Liver (tissue), 9 donors: ENCODE measurements around the gene SCN8A. TPM values are rescaled to one million over a fixed set of nuclear protein-coding genes. Genes with fewer than 3 reads are reported as not detected.

Experiments used
- DNase-seq: peaks from one replicate; pipeline ENCODE4 v3.0.0-alpha.2; 2017; ENCODE audit warnings: low spot score
- H3K27ac ChIP-seq, 2 donors: one replicate each; pipeline ENCODE4 v1.7.0; 2013; ENCODE audit warnings: inconsistent platforms in 2 of 2, low read length in 2 of 2, control low read depth in 1 of 2, low read depth in 1 of 2, mild to moderate bottlenecking in 1 of 2
- H3K27me3 ChIP-seq, 4 donors: one replicate each; pipeline versions ENCODE4 v1.6.1 to v1.7.0; 2013; ENCODE audit warnings: low read length in 3 of 4, inconsistent platforms in 1 of 4, mild to moderate bottlenecking in 1 of 4, moderate library complexity in 1 of 4; ENCODE audit not compliant: control insufficient read depth in 4 of 4, insufficient read depth in 4 of 4
- H3K36me3 ChIP-seq, 4 donors: one replicate each; pipeline versions ENCODE4 v1.6.1 to v1.7.0; 2013; ENCODE audit warnings: low read length in 3 of 4, mild to moderate bottlenecking in 3 of 4, low read depth in 1 of 4, moderate library complexity in 1 of 4; ENCODE audit not compliant: control insufficient read depth in 4 of 4, insufficient read depth in 3 of 4
- H3K4me1 ChIP-seq, 4 donors: one replicate each; pipeline versions ENCODE4 v1.6.1 to v1.7.0; 2013; ENCODE audit warnings: low read length in 3 of 4, mild to moderate bottlenecking in 3 of 4, moderate library complexity in 1 of 4; ENCODE audit not compliant: control insufficient read depth in 4 of 4, insufficient read depth in 4 of 4
- H3K4me3 ChIP-seq, 3 donors: one replicate each; pipeline versions ENCODE4 v1.6.1 to v1.7.0; 2013; ENCODE audit warnings: low read length in 3 of 3, control low read depth in 1 of 3, low read depth in 1 of 3, mild to moderate bottlenecking in 1 of 3
- H3K9ac ChIP-seq, 2 donors: one replicate each; pipeline ENCODE4 v1.7.0; 2013; ENCODE audit warnings: low read length in 2 of 2, mild to moderate bottlenecking in 2 of 2, moderate library complexity in 2 of 2, control low read depth in 1 of 2, low read depth in 1 of 2
- H3K9me3 ChIP-seq, 4 donors: one replicate each; pipeline versions ENCODE4 v1.6.1 to v1.7.0; 2013; ENCODE audit warnings: low read length in 3 of 4; ENCODE audit not compliant: control insufficient read depth in 4 of 4
- CTCF ChIP-seq: fragments of 150-350 bp; IDR thresholded peaks from 2 replicates; pipeline ENCODE4 v1.5.1; 2017; ENCODE audit warnings: improper control_type of control experiment, low read depth, low read length; ENCODE audit not compliant: missing input control
- EGR1 ChIP-seq, 2 donors: IDR thresholded peaks; 2 replicates each; pipeline ENCODE4 v1.6.1; 2016 to 2018; ENCODE audit warnings: antibody characterized with exemption in 2 of 2, low read depth in 2 of 2
- FOXA1 ChIP-seq: IDR thresholded peaks from 2 replicates; pipeline ENCODE4 v1.6.1; 2016; ENCODE audit warnings: antibody characterized with exemption
- FOXA2 ChIP-seq: IDR thresholded peaks from 2 replicates; pipeline ENCODE4 v1.6.1; 2016; ENCODE audit warnings: antibody characterized with exemption
- GABPA ChIP-seq, 2 donors: IDR thresholded peaks in 1 of 2; conservative IDR thresholded peaks in 1 of 2; 2 replicates each; pipeline ENCODE4 v1.6.1; 2016; ENCODE audit warnings: antibody characterized with exemption in 2 of 2, mild to moderate bottlenecking in 1 of 2, moderate library complexity in 1 of 2
- HNF4A ChIP-seq, 2 donors: conservative IDR thresholded peaks; 2 replicates each; pipeline ENCODE4 v1.6.1; 2016; ENCODE audit warnings: antibody characterized with exemption in 2 of 2, mild to moderate bottlenecking in 2 of 2
- HNF4G ChIP-seq: IDR thresholded peaks from 2 replicates; pipeline ENCODE4 v1.6.1; 2016; ENCODE audit warnings: antibody characterized with exemption
- JUND ChIP-seq, 2 donors: IDR thresholded peaks; 2 replicates each; pipeline ENCODE4 v1.6.1; 2016; ENCODE audit warnings: antibody characterized with exemption in 2 of 2
- NR2F2 ChIP-seq: IDR thresholded peaks from 2 replicates; pipeline ENCODE4 v1.6.1; 2016; ENCODE audit warnings: antibody characterized with exemption
- RAD21 ChIP-seq, 2 donors: IDR thresholded peaks; 2 replicates each; pipeline ENCODE4 v1.6.1; 2016; ENCODE audit warnings: antibody characterized with exemption in 2 of 2, mild to moderate bottlenecking in 2 of 2
- RXRA ChIP-seq, 2 donors: IDR thresholded peaks; 2 replicates each; pipeline ENCODE4 v1.6.1; 2017 to 2018; ENCODE audit warnings: antibody characterized with exemption in 2 of 2, mild to moderate bottlenecking in 1 of 2
- SP1 ChIP-seq: IDR thresholded peaks from 2 replicates; pipeline ENCODE4 v1.6.1; 2018; ENCODE audit warnings: antibody characterized with exemption, mild to moderate bottlenecking
- TAF1 ChIP-seq: conservative IDR thresholded peaks from 2 replicates; pipeline ENCODE4 v1.6.1; 2016; ENCODE audit warnings: antibody characterized with exemption, mild to moderate bottlenecking
- YY1 ChIP-seq: IDR thresholded peaks from 2 replicates; pipeline ENCODE4 v1.6.1; 2016; ENCODE audit warnings: antibody characterized with exemption, mild to moderate bottlenecking
- WGBS: extraction: QIAGEN DNeasy Blood & Tissue Kit; methylation state at CpG from one replicate; pipeline ENCODE4 v1.1.7; 2013; 5-methylcytosine and 5-hydroxymethylcytosine counted together
- polyA plus RNA-seq, 2 donors: library from polyadenylated mRNA; stranded (reverse) in 1 of 2; unstranded in 1 of 2; fragments of 200-250 nt in 1 of 2; fragments of >200 nt in 1 of 2; fragmentation: Nextera tagmentation in 1 of 2; extraction: Ambion mirVana in 1 of 2; gene quantifications; one replicate each; pipeline versions ENCODE4 v1.2.1 to v1.2.3, GENCODE V29; 2013 to 2015
- total RNA-seq, 2 donors: library from RNA; depleted of rRNA; stranded (reverse); fragments of >200 nt; gene quantifications; one replicate each; pipeline ENCODE4 v1.2.3, GENCODE V29; 2014
- TF ChIP-seq, protein P1 (sequence below): IDR thresholded peaks from 2 replicates; pipeline ENCODE4 v1.6.1; 2016; ENCODE audit warnings: antibody characterized with exemption, mild to moderate bottlenecking
- TF ChIP-seq, protein P2 (sequence below): IDR thresholded peaks from 2 replicates; pipeline ENCODE4 v1.6.1; 2016; ENCODE audit warnings: antibody characterized with exemption
- TF ChIP-seq, protein P3 (sequence below): IDR thresholded peaks from 2 replicates; pipeline ENCODE4 v1.6.1; 2016; ENCODE audit warnings: antibody characterized with exemption
- TF ChIP-seq, protein P4 (sequence below): IDR thresholded peaks from 2 replicates; pipeline ENCODE4 v1.6.1; 2016; ENCODE audit warnings: antibody characterized with exemption
- donor health status: healthy.
- donor health status: healthy.
- donor health status: healthy.
- donor health status: healthy.
- donor health status: healthy.

SCN8A gene
- total and polyA plus RNA-seq, 4 donors: 0.84 to 12.7 (median 3.8) TPM

GRCh38 chr12:51600721-51601120, 9.7 kb downstream of the SCN8A start:
- WGBS: 87% methylated on average over 1 of the region's 1 CpG

More at GRCh38 chr12:51600721-51601120, 9.7 kb downstream of the SCN8A start:
- Histone ChIP-seq H3K9ac (no peak overlapping the region), H3K36me3 (no peaks in the 10 kb centered on the region), H3K27ac (no peak overlapping the region), H3K9me3 (no peaks in the 10 kb centered on the region), H3K4me1 (peaks cover 0 to 1% (median 0%) of the 10 kb centered on the region in 4 donors), H3K27me3 (no peaks in the 10 kb centered on the region), H3K4me3 (no peak overlapping the region)
- DNase-seq: no peak
- TF ChIP-seq HNF4A (conservative IDR thresholded peaks at IDR 0.05): no peak
- TF ChIP-seq FOXA1: no peak
- no peak for TF ChIP-seq FOXA2
- no peak for TF ChIP-seq SP1
- no peak for TF ChIP-seq NR2F2
- no peak for TF ChIP-seq EGR1 (IDR thresholded peaks at IDR 0.05; ENCODE audit: low read depth in 2 of 2)
- TF ChIP-seq CTCF: no peak
- TF ChIP-seq, protein P1, sequence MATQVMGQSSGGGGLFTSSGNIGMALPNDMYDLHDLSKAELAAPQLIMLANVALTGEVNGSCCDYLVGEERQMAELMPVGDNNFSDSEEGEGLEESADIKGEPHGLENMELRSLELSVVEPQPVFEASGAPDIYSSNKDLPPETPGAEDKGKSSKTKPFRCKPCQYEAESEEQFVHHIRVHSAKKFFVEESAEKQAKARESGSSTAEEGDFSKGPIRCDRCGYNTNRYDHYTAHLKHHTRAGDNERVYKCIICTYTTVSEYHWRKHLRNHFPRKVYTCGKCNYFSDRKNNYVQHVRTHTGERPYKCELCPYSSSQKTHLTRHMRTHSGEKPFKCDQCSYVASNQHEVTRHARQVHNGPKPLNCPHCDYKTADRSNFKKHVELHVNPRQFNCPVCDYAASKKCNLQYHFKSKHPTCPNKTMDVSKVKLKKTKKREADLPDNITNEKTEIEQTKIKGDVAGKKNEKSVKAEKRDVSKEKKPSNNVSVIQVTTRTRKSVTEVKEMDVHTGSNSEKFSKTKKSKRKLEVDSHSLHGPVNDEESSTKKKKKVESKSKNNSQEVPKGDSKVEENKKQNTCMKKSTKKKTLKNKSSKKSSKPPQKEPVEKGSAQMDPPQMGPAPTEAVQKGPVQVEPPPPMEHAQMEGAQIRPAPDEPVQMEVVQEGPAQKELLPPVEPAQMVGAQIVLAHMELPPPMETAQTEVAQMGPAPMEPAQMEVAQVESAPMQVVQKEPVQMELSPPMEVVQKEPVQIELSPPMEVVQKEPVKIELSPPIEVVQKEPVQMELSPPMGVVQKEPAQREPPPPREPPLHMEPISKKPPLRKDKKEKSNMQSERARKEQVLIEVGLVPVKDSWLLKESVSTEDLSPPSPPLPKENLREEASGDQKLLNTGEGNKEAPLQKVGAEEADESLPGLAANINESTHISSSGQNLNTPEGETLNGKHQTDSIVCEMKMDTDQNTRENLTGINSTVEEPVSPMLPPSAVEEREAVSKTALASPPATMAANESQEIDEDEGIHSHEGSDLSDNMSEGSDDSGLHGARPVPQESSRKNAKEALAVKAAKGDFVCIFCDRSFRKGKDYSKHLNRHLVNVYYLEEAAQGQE: no peak
- TF ChIP-seq HNF4G: no peak
- TF ChIP-seq, protein P2, sequence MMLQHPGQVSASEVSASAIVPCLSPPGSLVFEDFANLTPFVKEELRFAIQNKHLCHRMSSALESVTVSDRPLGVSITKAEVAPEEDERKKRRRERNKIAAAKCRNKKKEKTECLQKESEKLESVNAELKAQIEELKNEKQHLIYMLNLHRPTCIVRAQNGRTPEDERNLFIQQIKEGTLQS: no peak
- TF ChIP-seq YY1: no peak
- TF ChIP-seq TAF1: no peak
- TF ChIP-seq, protein P3, sequence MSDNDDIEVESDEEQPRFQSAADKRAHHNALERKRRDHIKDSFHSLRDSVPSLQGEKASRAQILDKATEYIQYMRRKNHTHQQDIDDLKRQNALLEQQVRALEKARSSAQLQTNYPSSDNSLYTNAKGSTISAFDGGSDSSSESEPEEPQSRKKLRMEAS: no peak
- no peak for TF ChIP-seq JUND (IDR thresholded peaks at IDR 0.05)
- TF ChIP-seq GABPA (IDR thresholded peaks at IDR 0.05 in 1 of 2, conservative IDR thresholded peaks at IDR 0.05 in 1 of 2): no peak
- TF ChIP-seq RXRA (IDR thresholded peaks at IDR 0.05): no peak
- TF ChIP-seq, protein P4, sequence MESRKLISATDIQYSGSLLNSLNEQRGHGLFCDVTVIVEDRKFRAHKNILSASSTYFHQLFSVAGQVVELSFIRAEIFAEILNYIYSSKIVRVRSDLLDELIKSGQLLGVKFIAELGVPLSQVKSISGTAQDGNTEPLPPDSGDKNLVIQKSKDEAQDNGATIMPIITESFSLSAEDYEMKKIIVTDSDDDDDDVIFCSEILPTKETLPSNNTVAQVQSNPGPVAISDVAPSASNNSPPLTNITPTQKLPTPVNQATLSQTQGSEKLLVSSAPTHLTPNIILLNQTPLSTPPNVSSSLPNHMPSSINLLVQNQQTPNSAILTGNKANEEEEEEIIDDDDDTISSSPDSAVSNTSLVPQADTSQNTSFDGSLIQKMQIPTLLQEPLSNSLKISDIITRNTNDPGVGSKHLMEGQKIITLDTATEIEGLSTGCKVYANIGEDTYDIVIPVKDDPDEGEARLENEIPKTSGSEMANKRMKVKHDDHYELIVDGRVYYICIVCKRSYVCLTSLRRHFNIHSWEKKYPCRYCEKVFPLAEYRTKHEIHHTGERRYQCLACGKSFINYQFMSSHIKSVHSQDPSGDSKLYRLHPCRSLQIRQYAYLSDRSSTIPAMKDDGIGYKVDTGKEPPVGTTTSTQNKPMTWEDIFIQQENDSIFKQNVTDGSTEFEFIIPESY: no peak
- no peak for TF ChIP-seq RAD21 (IDR thresholded peaks at IDR 0.05)
